Measurements from ENCODE around the gene SYAP1.

GRCh38 chrX:16796298-16796697 lies 76.9 kb downstream of the SYAP1 start:
- TF ChIP-seq EP300 (IDR thresholded peaks at IDR 0.05) (no peak), POLR2A (IDR thresholded peaks at IDR 0.05) (no peak)
